HepG2 (cell line): ENCODE data around the gene SPIRE1. TPM values are rescaled to one million over a fixed set of nuclear protein-coding genes. Genes with fewer than 3 reads are reported as not detected.
"Not testable (repeated sequence)": the region's sequence is repeated elsewhere in the genome, so short reads cannot be mapped to it uniquely, and the experiment has no call there.

Experiments used
- ATAC-seq: fragments of 200-7000 bp; cut with Tn5 transposase; 3 replicates; pipeline ENCODE4 v1.9.1; 2020; ENCODE audit warnings: mild to moderate bottlenecking, moderate library complexity
- BruUV-seq: library from RNA; stranded (reverse); fragments of 400-500 nt; replicated peaks from 2 replicates; lab custom pipeline; 2021; lab: Mats Ljungman, UMichigan
- CTCF ChIA-PET: fragments of 300-600 bp; formaldehyde crosslinking; extraction: SDS; loops from one replicate; lab custom pipeline; 2021; ENCODE audit warnings: low total read pairs, inconsistent platforms, low intra/inter-chr PET ratio; lab: Yijun Ruan, JAX
- POLR2A ChIA-PET: fragments of 350-600 bp; sonication (Branson Sonifier 250); formaldehyde crosslinking; loops from one replicate; lab custom pipeline; 2020; ENCODE audit warnings: antibody characterized with exemption, inconsistent platforms; lab: Yijun Ruan, JAX
- DNase-seq: peaks from one replicate; pipeline ENCODE4 v3.0.0-alpha.2; 2015; ENCODE audit warnings: low spot score
- FAIRE-seq: peaks from 3 replicates; lab custom pipeline; 2011; peaks lifted over from hg19 to GRCh38; lab: Jason Lieb, UNC
- H2AFZ ChIP-seq: one replicate; pipeline ENCODE4 v1.6.1; 2011; ENCODE audit warnings: low read length, inconsistent platforms
- H3K27ac ChIP-seq: fragments of 300-600 bp; 3 replicates; pipeline ENCODE4 v1.8.0; 2011; ENCODE audit warnings: mixed run types, mild to moderate bottlenecking, mixed read lengths, low read length, inconsistent platforms; ENCODE audit not compliant: insufficient read depth; ENCODE audit errors: extremely low read length
- H3K27me3 ChIP-seq, 2 experiments: fragments of 200-600 bp in 1 of 2; 2 replicates in 1 of 2; 3 replicates in 1 of 2; pipeline versions ENCODE4 v1.6.0 to v1.8.0; 2011; ENCODE audit warnings: low read length in 2 of 2, mild to moderate bottlenecking in 2 of 2, moderate library complexity in 2 of 2, inconsistent platforms in 1 of 2; ENCODE audit not compliant: insufficient read depth in 2 of 2, control insufficient read depth in 1 of 2
- H3K36me3 ChIP-seq, 2 experiments: fragments of 200-600 bp in 1 of 2; replicated peaks in 1 of 2; 2 replicates in 1 of 2; 3 replicates in 1 of 2; pipeline versions ENCODE4 v1.5.1 to v1.8.0; 2011; ENCODE audit warnings: low read length in 2 of 2, inconsistent platforms in 1 of 2; ENCODE audit not compliant: insufficient read depth in 2 of 2, control insufficient read depth in 1 of 2
- H3K4me1 ChIP-seq: 2 replicates; pipeline ENCODE4 v1.5.1; 2012; ENCODE audit warnings: low read length, inconsistent platforms; ENCODE audit not compliant: insufficient read depth
- H3K4me2 ChIP-seq: 2 replicates; pipeline ENCODE4 v1.6.0; 2011; ENCODE audit warnings: low read depth, low read length, inconsistent platforms
- H3K4me3 ChIP-seq, 3 experiments: fragments of 200-600 bp in 1 of 3; sonication (generic), shearing (Covaris generic) in 1 of 3; replicated peaks in 1 of 3; 2 replicates each; pipeline ENCODE4 v1.5.1; 2011 to 2016; ENCODE audit warnings: low read length in 3 of 3, inconsistent platforms in 2 of 3, low read depth in 2 of 3, mild to moderate bottlenecking in 2 of 3, control low read depth in 1 of 3, mixed read lengths in 1 of 3; ENCODE audit not compliant: insufficient read depth in 1 of 3
- H3K79me2 ChIP-seq: one replicate; pipeline ENCODE4 v1.6.1; 2011; ENCODE audit warnings: low read length, inconsistent platforms; ENCODE audit not compliant: insufficient read depth
- H3K9ac ChIP-seq: 2 replicates; pipeline ENCODE4 v1.6.0; 2011; ENCODE audit warnings: mild to moderate bottlenecking, low read depth, low read length, inconsistent platforms; ENCODE audit not compliant: insufficient read depth
- H3K9me3 ChIP-seq: 2 replicates; pipeline ENCODE4 v1.5.1; 2012; ENCODE audit warnings: mild to moderate bottlenecking, low read length
- H4K20me1 ChIP-seq: 2 replicates; pipeline ENCODE4 v1.6.0; 2011; ENCODE audit warnings: inconsistent platforms, mild to moderate bottlenecking, low read length, moderate library complexity; ENCODE audit not compliant: insufficient read depth
- SMC3 ChIP-seq: IDR thresholded peaks from 2 replicates; pipeline ENCODE4 v1.6.1; 2011; ENCODE audit warnings: low read length, improper control_type of control experiment
- ZBTB38 ChIP-seq: sonication (generic); formaldehyde crosslinking; IDR thresholded peaks from 2 replicates; pipeline ENCODE4 v1.5.1; 2020; ENCODE audit warnings: mild to moderate bottlenecking, missing genetic modification reagents
- WGBS: methylation state at CpG from one replicate; pipeline ENCODE4 v1.1.6; 2017; ENCODE audit warnings: low lambda C conversion rate; 5-methylcytosine and 5-hydroxymethylcytosine counted together
- in situ Hi-C: cut with HindIII; loops from 2 replicates; pipeline ENCODE4 v1.10.0; 2017; ENCODE audit warnings: low pct_unique_long_range_greater_than_20kb; ENCODE audit not compliant: extremely low pct_ligation_motif_present
- intact Hi-C: fragments of 100-400 bp; cut with micrococcal nuclease; formaldehyde crosslinking; loops from one replicate; pipeline ENCODE4 v1.10.0; 2022; ENCODE audit not compliant: unreplicated experiment
- polyA plus RNA-seq, 8 experiments: library from polyadenylated mRNA; depleted of rRNA in 3 of 8; stranded (reverse) in 7 of 8; unstranded in 1 of 8; fragments of >200 nt; fragmentation: Illumina TruSeq in 4 of 8; extraction: Trizol in 4 of 8; gene quantifications; 2 replicates each; pipeline versions ENCODE4 v1.2.1 to v1.2.3, GENCODE V29; 2011 to 2016; ENCODE audit warnings: low read depth in 4 of 8, missing spikeins in 1 of 8, mixed read lengths in 1 of 8; ENCODE audit not compliant: insufficient read depth in 1 of 8
- total RNA-seq, 5 experiments: library from RNA; depleted of rRNA; stranded (reverse); fragments of >200 nt; fragmentation: Illumina TruSeq; extraction: Trizol; gene quantifications; 2 replicates each; pipeline ENCODE4 v1.2.3, GENCODE V29; 2016; ENCODE audit warnings: low read depth in 1 of 5
- TF ChIP-seq, protein P1 (sequence below): sonication (generic); formaldehyde crosslinking; IDR thresholded peaks from 2 replicates; pipeline ENCODE4 v1.4.0; 2020; ENCODE audit warnings: missing genetic modification reagents, mild to moderate bottlenecking, borderline replicate concordance
- TF ChIP-seq, protein P2 (sequence below): sonication (generic); formaldehyde crosslinking; IDR thresholded peaks from 2 replicates; pipeline ENCODE4 v1.9.0; 2021; ENCODE audit warnings: mild to moderate bottlenecking, missing genetic modification reagents

The SPIRE1 gene
- total and polyA plus RNA-seq, 2 of the 13 experiments (the other 11 are each of a cell fraction or from before 2014, with no cell fraction given) = 9.9 to 21.3 TPM

GRCh38 chr18:12540751-12541150 lies 117.2 kb downstream of the SPIRE1 start:
- no peak for FAIRE-seq
- DNase-seq = no peak
- no peaks in the 10 kb centered on the region for H3K9me3 ChIP-seq
- no peaks in the 10 kb centered on the region for H4K20me1 ChIP-seq
- no TSS peak for BruUV-seq
- in situ Hi-C loops (loop anchor here (5.0 kb wide), 1 partner anchor 117 kb away; the partner anchor contains the start of gene SPIRE1), intact Hi-C loops (loop anchor here (1.0 kb wide), 1 partner anchor 120 kb away; no protein-coding TSS in a partner anchor)
- H3K4me2 ChIP-seq = no peak overlapping the region
- no peak overlapping the region for H3K27ac ChIP-seq
- no peaks in the 10 kb centered on the region for H3K79me2 ChIP-seq
- H3K4me3 ChIP-seq = no peak overlapping the region
- H3K27me3 ChIP-seq = no peaks in the 10 kb centered on the region
- H3K9ac ChIP-seq = no peak overlapping the region
- H3K4me1 ChIP-seq = no peaks in the 10 kb centered on the region
- no peaks in the 10 kb centered on the region for H3K36me3 ChIP-seq
- ATAC-seq = no peak
- POLR2A ChIA-PET = no interaction called here
- TF ChIP-seq ZBTB38 (CRISPR knock-in tag) (no peak), SMC3 (no peak)
- TF ChIP-seq, protein P1, sequence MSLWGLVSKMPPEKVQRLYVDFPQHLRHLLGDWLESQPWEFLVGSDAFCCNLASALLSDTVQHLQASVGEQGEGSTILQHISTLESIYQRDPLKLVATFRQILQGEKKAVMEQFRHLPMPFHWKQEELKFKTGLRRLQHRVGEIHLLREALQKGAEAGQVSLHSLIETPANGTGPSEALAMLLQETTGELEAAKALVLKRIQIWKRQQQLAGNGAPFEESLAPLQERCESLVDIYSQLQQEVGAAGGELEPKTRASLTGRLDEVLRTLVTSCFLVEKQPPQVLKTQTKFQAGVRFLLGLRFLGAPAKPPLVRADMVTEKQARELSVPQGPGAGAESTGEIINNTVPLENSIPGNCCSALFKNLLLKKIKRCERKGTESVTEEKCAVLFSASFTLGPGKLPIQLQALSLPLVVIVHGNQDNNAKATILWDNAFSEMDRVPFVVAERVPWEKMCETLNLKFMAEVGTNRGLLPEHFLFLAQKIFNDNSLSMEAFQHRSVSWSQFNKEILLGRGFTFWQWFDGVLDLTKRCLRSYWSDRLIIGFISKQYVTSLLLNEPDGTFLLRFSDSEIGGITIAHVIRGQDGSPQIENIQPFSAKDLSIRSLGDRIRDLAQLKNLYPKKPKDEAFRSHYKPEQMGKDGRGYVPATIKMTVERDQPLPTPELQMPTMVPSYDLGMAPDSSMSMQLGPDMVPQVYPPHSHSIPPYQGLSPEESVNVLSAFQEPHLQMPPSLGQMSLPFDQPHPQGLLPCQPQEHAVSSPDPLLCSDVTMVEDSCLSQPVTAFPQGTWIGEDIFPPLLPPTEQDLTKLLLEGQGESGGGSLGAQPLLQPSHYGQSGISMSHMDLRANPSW (CRISPR knock-in tag) = no peak
- TF ChIP-seq, protein P2, sequence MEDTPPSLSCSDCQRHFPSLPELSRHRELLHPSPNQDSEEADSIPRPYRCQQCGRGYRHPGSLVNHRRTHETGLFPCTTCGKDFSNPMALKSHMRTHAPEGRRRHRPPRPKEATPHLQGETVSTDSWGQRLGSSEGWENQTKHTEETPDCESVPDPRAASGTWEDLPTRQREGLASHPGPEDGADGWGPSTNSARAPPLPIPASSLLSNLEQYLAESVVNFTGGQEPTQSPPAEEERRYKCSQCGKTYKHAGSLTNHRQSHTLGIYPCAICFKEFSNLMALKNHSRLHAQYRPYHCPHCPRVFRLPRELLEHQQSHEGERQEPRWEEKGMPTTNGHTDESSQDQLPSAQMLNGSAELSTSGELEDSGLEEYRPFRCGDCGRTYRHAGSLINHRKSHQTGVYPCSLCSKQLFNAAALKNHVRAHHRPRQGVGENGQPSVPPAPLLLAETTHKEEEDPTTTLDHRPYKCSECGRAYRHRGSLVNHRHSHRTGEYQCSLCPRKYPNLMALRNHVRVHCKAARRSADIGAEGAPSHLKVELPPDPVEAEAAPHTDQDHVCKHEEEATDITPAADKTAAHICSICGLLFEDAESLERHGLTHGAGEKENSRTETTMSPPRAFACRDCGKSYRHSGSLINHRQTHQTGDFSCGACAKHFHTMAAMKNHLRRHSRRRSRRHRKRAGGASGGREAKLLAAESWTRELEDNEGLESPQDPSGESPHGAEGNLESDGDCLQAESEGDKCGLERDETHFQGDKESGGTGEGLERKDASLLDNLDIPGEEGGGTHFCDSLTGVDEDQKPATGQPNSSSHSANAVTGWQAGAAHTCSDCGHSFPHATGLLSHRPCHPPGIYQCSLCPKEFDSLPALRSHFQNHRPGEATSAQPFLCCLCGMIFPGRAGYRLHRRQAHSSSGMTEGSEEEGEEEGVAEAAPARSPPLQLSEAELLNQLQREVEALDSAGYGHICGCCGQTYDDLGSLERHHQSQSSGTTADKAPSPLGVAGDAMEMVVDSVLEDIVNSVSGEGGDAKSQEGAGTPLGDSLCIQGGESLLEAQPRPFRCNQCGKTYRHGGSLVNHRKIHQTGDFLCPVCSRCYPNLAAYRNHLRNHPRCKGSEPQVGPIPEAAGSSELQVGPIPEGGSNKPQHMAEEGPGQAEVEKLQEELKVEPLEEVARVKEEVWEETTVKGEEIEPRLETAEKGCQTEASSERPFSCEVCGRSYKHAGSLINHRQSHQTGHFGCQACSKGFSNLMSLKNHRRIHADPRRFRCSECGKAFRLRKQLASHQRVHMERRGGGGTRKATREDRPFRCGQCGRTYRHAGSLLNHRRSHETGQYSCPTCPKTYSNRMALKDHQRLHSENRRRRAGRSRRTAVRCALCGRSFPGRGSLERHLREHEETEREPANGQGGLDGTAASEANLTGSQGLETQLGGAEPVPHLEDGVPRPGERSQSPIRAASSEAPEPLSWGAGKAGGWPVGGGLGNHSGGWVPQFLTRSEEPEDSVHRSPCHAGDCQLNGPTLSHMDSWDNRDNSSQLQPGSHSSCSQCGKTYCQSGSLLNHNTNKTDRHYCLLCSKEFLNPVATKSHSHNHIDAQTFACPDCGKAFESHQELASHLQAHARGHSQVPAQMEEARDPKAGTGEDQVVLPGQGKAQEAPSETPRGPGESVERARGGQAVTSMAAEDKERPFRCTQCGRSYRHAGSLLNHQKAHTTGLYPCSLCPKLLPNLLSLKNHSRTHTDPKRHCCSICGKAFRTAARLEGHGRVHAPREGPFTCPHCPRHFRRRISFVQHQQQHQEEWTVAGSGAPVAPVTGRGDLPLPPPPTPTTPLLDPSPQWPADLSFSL (CRISPR knock-in tag) = no peak
- CTCF ChIA-PET = interaction anchor here (0.7 to 1.4 kb wide), 2 partner anchors 89 to 119 kb away, joined by 3 to 12 read pairs; no protein-coding TSS in a partner anchor
- WGBS = 100% methylated on average over 2 of the region's 2 CpGs
- H2AFZ ChIP-seq = no peak overlapping the region

GRCh38 chr18:12539158-12539557 lies 118.7 kb downstream of the SPIRE1 start:
- intact Hi-C loops (loop anchor here (10.0 kb wide), 1 partner anchor 144 kb away; no protein-coding TSS in a partner anchor), in situ Hi-C loops (loop anchor here (10.0 kb wide), 1 partner anchor 144 kb away; no protein-coding TSS in a partner anchor)
- H3K27me3 ChIP-seq, H4K20me1 ChIP-seq, H3K79me2 ChIP-seq, ATAC-seq, H3K4me2 ChIP-seq, H2AFZ ChIP-seq, FAIRE-seq, POLR2A ChIA-PET, BruUV-seq, H3K4me1 ChIP-seq, H3K27ac ChIP-seq, H3K9me3 ChIP-seq, H3K36me3 ChIP-seq, DNase-seq, H3K9ac ChIP-seq, H3K4me3 ChIP-seq: not testable (repeated sequence)
- CTCF ChIA-PET = interaction anchor here (1.4 kb wide), 1 partner anchor 120 kb away, joined by 12 read pairs; no protein-coding TSS in a partner anchor
- 98% methylated on average over 4 of the region's 4 CpGs for WGBS
